Measurements from ENCODE around the gene ZNF600.

DNA sequence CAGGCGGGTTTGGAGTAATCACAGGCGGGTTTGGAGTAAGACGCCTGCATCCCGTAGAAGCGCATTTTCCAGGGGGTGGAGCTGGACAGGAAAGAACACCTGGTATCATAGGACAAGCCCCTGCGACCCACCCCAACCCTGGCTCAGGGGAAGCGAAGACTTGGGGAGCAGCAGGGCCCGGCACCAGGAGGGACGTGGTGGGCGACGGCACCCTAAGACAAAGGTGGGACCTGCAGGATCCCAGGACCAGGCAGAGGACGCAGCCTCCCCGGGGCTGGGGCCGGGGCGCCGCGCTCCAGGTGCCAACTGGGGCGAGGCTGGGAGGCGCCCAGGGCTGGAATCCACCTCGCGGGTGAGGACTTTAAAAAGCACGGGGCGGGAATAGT, 520 bp downstream of the ZNF600 start:
- TF ChIP-seq, protein P1, sequence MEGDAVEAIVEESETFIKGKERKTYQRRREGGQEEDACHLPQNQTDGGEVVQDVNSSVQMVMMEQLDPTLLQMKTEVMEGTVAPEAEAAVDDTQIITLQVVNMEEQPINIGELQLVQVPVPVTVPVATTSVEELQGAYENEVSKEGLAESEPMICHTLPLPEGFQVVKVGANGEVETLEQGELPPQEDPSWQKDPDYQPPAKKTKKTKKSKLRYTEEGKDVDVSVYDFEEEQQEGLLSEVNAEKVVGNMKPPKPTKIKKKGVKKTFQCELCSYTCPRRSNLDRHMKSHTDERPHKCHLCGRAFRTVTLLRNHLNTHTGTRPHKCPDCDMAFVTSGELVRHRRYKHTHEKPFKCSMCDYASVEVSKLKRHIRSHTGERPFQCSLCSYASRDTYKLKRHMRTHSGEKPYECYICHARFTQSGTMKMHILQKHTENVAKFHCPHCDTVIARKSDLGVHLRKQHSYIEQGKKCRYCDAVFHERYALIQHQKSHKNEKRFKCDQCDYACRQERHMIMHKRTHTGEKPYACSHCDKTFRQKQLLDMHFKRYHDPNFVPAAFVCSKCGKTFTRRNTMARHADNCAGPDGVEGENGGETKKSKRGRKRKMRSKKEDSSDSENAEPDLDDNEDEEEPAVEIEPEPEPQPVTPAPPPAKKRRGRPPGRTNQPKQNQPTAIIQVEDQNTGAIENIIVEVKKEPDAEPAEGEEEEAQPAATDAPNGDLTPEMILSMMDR (IDR thresholded peaks at IDR 0.05): no peak
- TF ChIP-seq POLR2A (IDR thresholded peaks at IDR 0.05) (no peak), POLR2AphosphoS5 (IDR thresholded peaks at IDR 0.05) (no peak)

Measured in prostate gland (tissue), 2 donors.